GM19468 (cell line): ENCODE data around the gene BANP.
"Not testable (repeated sequence)": the region's sequence is repeated elsewhere in the genome, so short reads cannot be mapped to it uniquely, and the experiment has no call there.

ENCODE experiments used
- ATAC-seq: cut with Tn5 transposase; IDR thresholded peaks from one replicate; pipeline ENCODE4 v1.9.1; 2021; ENCODE audit warnings: mild to moderate bottlenecking, moderate library complexity, moderate number of reproducible peaks; ENCODE audit not compliant: unreplicated experiment; ENCODE audit errors: extremely low read depth

The BANP gene

DNA sequence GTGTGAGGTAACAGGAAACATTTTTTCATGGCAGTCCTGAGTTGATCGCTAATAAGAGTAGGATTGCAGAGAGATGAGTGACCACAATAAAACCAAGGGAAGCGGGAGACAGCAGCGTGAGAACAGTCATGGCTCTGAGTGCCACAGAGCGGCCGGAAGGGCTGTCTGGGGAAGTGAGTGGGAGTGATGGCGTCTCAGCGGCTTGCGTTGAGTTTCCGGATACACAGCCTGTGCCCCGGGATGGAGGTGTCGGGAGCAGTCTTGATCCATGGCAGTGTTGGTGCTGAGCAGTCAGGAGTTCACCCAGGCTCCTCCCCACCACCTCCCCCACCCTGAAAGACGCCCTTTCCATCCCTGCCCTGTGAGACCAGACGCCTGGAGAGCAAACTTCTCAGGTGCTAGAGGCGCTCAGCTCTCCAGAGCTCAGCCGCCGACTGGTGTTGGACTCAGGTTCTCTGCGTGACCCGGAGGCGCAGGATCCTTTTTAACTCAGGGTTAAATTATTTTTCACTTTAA, 59.8 kb downstream of the BANP start:
- ATAC-seq = no peak

DNA sequence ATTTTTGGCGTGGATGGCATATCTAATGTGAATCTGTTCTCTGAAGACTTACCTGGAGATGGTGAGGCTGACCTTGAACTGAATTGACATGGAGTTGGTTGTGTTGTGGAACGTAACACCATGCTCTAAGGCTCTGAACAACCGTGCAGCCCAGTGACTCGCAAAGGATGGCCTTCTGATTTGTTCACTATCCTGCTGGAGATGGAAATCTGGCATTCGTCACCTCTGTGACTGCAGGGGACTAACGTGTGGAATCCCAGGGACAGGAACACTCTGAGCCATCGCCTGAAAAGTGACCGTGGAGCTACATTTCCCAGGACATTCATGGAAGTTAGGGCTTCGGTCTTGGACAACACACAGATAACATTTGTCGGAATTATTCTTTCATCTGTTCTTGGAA, 61.1 kb downstream of the BANP start:
- no peak for ATAC-seq

DNA sequence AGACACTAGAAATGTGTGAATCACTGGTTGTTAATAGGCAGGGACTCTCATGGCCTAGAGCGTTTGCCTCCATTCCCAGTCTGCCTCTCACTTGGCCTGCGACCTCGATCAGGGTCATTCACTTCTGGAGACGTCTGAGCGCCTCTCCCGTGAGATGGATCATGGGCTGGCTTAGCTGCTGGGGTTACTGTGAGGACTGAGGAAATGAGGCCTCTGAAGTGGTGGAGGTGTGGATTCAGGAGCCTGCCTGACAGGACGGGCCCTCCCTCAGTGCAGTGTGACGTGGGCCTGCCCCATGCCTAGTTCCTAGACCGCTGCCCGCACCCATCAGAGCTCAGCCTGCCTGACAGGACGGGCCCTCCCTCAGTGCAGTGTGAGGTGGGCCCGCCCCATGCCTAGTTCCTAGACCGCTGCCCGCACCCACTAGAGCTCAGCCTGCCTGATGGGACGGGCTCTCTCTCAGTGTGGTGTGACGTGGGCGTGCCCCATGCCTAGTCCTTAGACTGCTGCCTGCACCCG, 61.9 kb downstream of the BANP start:
- no peak for ATAC-seq

DNA sequence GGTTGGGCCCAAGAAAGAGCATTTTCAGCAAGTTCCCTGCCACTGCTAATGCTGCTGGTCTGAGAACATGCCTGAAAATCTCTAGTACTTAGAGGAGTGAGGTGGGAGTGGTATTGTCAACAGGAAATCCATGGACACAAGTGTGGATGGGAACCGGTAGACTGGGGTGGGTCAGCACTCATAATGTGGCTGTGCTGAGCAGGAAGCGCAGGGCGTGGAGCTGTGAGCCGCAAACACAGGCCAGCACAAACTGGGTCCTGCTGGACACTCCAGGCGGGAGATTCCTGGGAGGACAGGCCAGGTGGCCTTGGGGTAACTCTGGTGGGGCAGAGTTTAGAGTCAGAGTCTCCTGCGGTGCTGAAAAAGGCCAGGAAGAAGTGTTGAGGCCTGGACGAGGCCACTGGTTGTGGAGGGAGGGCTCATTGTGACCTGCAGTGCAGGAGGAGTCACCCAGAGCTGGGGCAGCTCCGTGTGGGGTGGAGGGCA, 62.6 kb downstream of the BANP start:
- ATAC-seq = no peak

DNA sequence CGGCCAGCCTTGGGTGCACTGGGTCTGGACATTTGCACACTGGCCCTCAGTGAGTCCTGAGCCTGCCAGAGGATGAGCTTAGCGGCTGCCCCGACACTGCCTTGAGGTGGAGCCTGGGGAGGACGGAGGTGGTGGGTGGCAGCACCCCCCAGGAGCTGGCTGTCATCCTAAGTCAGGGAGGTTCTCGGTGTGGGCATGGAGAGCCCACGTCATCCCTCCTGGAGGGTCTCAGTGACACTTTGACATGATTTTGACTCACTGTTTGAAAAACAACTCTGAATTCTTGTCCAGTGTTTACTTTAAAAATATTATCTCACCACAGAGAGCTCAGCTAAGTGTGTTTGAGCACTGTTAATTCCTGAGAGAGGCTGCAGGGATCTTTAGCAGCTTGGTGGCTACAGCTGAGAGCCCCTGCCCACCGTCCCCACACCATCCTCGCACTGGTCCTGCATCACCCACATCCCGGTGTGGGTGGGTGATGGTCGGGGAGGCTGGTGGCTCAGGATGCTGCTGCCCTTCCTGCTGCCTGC, 63.1 kb downstream of the BANP start:
- ATAC-seq = no peak

DNA sequence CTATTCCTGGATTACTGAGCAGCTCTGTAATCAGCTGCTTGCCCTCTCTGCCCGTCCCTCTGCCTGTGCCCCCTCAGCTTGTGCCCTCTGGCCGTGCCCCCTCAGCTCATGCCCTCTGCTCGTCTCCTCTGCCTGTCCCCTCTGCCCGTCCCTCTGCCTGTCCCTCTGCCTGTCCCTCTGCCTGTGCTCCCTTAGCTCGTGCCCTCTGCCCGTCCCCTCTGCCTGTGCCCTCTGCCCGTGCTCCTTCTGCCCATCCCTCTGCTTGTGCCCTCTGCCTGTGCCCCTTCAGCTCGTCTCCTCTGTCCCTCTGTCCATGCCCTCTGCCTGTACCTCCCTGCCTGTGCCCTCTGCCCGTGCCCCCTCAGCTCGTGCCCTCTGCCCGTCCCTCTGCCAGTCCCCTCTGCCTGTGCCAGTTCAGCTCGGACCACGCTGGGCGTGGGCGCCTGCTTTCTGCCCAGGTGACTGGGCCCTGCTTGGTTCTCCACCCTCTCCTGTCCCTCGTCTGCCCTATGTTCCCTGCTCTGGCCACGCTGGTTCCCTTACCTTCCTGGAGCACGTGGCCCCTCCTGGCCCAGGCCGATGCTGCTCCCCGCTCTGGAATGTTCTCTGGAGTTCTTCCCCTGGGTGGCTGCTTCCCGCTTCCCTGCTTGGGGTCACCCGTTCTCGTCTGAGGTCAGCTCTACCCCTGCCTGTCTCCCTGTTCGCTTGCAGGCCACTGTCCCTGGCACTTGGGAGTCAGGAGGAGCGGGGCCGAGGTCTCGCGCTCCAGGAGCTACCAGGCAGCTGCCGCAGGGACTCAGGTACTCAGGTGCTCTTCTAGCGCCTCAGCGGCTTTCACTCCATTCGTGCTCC, 63.9 kb downstream of the BANP start:
- ATAC-seq = no peak

DNA sequence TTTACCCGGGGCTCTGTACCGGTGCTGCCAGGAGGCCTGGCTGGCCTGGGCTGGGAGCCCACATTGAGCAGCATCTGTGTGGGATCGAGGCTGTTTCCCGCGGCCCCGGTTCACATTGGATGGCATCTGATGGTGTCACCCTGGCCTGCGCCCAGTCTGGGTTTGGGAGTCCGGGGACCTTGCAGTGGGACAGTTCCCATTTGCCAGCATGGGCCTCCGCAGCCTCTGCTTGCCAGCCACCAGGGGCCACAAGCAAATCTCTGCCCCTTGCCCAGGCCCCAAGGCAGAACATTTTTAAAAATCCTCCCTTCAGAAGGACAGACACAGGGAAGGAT, 64.5 kb downstream of the BANP start:
- no peak for ATAC-seq

DNA sequence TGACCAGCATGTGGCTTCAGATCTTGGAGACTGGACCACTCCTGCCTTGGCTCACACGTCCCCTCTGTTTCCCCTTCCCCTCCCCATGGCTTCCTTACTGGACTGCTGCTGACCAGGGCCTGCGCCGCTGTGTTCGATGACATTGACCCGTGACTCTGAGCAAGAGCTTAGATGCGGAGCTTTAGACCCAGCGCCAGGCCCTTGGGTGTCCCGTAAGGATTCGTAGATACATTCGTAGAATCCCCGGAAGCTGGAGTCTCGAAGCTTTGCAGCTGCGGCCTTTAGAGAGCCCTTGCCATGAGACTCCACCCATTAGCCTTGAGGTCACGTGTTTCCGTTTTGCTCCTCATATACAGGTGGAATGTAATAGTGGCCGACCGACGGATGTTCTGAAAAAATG, 65.2 kb downstream of the BANP start:
- ATAC-seq = not testable (repeated sequence)

DNA sequence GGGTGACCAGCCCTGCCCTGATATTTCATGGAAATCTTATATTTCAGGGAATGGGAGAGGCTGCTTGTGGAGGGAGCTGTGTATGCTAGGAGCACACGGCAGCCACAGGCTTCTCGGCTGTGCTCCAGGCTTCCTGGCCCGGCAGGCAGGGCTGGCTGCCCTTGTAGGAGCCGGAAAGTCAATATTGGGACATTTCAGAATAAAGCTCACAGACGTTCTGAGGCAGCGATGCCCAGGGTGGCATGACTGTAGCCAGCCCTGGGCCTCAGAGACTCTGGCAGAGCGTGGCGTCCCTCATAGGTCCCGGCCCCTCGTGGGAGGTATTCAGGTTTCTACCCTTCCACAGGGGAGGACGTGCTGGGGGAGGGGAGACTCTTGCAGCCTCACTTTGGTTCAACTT, 65.7 kb downstream of the BANP start:
- no peak for ATAC-seq

DNA sequence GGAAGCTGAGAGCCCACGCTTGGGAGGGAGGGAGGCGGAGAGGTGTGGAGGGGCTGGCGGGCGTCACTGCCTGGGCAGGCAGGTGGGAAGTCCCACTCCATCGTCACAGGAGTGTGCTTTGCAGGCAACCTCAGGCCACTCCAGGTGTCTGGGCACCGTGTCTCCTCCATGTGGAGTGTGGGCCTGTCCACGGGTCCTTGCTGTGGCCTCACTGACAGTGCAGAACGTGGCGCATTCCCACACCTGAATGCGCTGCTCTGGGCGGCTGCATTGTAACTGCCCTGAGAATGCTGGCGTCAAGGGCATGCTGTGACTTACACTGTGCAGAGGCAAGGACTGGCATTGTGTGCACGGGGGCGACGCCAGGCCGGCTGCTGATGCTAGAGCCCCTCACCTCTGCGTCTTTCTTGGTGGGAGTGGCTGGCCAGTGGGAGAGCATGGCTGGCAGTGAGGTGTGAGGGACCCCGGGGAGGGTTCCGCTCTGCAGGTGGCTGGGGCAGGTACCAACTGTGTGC, 66.4 kb downstream of the BANP start:
- no peak for ATAC-seq

DNA sequence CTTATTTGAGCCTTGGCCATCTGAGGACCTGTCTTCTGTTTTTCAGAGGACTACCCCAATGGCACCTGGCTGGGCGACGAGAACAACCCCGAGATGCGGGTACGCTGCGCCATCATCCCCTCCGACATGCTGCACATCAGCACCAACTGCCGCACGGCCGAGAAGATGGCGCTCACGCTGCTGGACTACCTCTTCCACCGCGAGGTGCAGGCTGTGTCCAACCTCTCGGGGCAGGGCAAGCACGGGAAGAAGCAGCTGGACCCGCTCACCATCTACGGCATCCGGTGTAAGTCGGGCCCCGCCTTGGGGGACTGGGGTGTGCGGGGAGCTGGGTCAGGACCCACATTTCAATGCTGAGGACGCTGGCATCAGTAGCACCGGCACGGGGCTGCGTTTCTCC, 67.1 kb downstream of the BANP start:
- not testable (repeated sequence) for ATAC-seq

DNA sequence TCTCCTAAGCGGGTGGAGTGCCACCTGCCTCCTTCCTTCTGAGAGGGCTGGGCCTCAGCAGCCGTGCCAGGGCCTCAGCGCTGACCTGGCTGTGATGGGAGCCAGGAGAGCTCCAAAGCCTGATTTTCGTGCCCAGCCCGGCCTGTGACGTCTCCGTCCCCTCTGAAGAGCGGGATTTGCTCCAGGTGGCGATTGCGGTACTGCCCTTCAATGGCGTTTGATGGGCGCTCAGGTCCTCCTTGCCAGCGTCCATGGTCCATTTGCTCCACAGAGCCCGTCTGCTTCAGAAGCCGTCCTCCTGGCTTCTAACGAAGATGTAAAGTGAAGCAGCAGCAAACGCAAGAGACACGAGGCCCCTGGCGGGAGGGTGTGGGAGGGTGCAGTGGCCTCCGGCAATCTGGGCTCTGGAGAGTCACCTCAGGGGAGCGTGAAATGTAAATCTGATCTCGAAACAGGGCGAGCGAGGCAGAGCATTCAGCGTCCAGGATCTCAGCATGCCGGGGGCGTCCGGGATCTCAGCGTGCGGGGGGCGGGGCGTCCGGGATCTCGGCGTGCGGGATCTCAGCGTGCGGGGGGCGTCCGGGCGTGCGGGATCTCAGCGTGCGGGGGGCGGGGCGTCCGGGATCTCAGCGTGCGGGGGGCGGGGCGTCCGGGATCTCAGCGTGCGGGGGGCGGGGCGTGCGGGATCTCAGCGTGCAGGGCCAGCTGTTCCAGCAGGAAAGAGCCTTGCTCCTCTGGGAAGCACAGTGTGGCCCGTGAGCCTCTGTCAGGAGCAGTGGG, 68.0 kb downstream of the BANP start:
- ATAC-seq = not testable (repeated sequence)

DNA sequence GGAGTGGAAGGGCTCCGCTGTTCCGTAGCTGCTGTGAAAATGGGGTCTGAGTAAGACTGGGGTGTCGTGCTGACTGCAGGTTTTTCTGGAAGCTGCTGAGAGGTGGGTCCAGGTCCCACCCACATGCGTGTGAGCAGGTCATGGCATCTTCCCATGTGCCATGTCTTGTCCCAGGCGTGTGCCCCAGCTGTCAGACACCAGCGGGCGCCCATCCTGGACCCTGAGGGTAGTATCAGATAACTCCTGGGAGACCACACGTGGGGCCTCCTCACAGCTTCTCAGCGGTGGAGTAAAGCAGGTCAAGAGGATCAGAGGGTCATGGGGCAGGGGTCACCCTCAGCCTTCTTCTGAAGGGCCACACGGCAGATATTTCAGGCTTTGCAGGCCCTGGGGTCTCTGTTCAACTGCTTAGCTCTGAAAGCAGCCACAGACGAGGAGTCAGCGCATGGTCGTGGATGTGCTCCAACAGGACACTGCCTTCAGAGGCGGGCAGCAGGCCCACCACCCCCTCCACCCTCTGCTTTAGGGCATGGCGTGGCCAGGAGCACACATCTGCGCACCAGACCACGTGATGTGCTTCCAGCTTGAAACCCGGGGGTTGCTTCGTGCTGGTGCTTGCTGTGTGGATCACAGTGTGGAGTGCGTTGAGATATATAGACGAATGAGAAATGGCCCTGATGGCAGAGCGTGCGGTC, 68.7 kb downstream of the BANP start:
- ATAC-seq = no peak

DNA sequence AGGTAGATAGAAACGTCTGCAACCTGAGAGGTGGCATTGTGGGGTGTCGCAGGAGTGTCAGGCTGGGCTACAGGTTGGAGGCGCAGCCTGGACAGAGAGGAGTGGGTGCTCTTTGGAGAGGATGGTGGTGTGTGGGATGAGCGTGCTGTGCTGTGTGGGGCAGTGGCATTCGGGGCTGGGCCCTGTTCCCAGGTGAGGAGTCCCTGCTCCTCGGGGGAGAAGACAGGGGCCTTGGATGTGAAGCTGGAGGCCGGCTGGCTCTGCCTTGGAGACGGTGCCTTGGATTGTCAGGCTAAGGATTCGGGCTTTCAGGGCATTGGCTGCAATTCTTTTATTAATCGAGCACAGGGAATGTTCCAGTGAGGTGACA, 69.3 kb downstream of the BANP start:
- no peak for ATAC-seq

DNA sequence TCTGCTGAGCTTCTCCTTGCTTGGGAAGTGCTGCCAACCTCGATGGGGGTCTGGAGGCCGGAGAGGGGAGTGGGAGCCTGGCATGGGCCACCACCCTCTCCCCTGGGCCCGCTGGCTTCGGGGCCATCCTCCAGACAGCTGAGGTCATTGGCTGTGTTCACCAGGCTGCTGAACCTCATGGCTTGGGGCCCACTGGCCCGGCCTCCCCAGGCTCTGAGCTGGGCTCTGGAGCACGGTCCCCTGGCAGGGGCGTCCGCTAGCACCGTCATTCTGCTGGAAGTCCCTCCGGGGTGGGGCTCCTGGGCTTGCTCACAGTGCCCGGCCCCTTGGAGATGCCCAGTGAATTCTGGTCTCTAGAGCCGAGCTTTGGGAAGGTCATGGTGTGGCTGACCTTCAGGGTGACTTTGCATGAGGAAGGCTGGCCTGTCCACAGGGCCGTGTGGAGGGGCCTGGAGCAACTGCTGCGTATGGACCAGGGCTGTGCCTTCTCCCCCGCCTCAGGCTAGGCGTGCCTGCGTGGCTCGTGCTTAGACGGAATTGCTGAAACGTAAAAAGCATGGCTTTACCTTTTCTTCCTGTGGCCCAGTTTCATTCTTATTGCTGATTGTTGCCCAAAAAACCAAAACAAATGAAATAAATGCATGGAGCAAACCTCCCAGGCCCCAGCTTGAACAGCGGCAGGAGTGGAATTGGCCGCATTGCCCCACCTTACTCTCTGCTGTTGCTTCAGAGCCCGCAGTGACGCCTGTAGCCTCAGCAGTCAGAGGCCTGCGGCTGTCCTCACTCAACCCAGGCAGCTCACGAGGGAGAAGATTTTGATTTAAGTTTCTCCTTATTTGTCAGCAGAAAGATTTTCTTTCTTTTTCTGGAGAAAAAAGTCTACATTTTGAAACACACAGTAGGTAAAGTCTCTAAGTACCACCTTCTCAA, 70.1 kb downstream of the BANP start:
- not testable (repeated sequence) for ATAC-seq

DNA sequence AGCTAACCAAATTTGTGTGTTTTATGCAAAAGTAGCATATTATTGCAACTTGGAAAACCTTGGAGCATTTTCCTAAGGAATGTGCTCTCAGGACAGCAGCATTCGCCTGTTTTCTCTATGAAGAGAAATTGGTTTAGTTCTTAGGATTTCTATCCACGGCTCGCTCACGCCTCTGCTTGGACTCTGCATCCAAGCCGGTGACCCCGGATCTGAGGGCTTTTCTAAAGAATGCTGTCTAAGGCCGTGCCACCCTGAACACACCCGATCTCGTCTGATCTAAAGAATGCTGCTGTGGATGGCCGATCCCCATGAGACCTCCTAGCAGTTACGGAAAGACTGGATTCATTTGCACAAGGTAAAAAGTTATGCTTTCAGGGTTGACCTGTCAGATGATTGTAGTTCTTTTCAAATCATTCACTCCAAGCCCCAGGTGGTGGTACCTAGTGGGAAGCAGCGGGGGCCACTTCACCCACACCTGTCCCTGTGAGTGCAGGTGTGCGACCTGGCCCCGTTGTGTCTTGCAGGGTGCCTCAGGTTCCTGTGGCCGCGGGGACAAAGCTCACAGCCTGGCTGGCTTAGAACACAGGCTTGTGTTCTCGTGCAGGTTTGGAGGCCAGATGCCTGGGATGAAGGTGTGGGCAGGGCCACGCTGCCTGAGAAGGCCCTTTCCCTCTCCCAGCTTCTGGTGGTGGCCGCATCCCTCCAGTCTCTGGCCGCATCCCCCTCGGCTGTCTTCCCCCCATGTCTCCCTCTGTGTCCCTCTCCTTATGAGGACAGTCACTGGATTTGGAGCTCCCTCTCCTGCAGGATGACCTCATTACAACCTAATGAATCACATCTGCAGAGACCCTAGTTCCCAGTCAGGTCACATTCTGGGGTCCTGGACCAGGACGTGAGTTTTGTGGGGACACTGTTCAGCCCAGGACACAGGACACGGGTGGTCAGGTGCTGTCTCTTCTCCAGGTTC, 71.1 kb downstream of the BANP start:
- no peak for ATAC-seq

DNA sequence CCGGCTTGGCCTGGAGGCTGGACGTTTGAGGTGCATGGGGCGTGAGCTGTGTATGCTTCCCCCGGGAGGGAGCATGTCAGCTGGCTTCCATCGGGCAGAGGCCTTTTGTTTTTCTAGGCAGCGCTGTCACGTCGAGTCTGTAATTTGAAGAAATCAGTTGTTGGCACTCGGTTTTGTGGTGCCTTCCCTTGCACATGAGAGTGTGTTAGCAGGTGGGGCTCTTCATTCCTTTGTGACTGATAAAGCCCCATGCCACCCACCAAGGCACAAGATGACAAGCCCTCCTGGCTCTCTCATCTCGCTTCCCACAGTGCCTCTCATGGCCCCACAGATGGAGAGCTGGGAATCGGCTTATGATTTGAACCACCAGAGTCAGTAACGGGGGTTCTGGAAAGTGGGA, 72.1 kb downstream of the BANP start:
- no peak for ATAC-seq

DNA sequence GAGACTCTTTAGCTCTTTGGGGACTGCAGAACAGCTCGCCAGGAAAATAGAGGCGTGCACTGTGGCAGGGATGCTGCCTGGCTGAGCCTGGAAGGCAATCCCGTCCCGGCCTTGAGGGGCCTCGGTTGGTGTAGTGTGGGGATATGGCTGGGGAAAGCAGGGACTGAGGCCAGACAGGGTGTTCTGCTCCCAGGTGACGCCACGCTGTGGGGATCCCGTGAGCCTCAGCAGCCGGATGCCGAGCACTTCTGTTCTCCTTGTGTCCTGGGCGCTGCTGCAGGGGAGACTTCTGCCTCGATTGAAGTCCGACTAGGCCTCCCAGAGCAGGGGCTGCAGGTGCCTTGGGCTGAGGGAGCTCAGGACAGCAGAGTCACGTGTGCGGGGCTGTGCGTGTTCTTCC, 72.6 kb downstream of the BANP start:
- no peak for ATAC-seq
